GM19463 (cell line): ENCODE measurements around the gene PCDHGA2.
"Not testable (repeated sequence)": the region's sequence is repeated elsewhere in the genome, so short reads cannot be mapped to it uniquely, and the experiment has no call there.

Experiments used
- ATAC-seq: cut with Tn5 transposase; IDR thresholded peaks from one replicate; pipeline ENCODE4 v1.9.1; 2021; ENCODE audit warnings: mild to moderate bottlenecking, moderate library complexity; ENCODE audit not compliant: unreplicated experiment

The PCDHGA2 gene

GRCh38 chr5:141346017-141346416, 7.5 kb downstream of the PCDHGA2 start:
- not testable (repeated sequence) for ATAC-seq

GRCh38 chr5:141349917-141350619, 11.5 kb downstream of the PCDHGA2 start, which contains the start of gene PCDHGB1:
Gene PCDHGB1, plus strand, starts transcription at chr5:141350099. Its CDS starts 162 bp downstream, at chr5:141350261.
- peak; percentile 94 for ATAC-seq

- ATAC-seq: no peak
Observed at GRCh38 chr5:141351591-141351990, 13.0 kb downstream of the PCDHGA2 start.

- ATAC-seq: no peak
Observed at GRCh38 chr5:141354900-141355469, 16.4 kb downstream of the PCDHGA2 start, which contains the start of gene PCDHGA4. Gene PCDHGA4, plus strand, starts transcription at chr5:141355021. Its CDS starts 87 bp downstream, at chr5:141355108.

- ATAC-seq: no peak
Observed at GRCh38 chr5:141355641-141356040, 17.1 kb downstream of the PCDHGA2 start.

GRCh38 chr5:141356133-141356532, 17.6 kb downstream of the PCDHGA2 start:
- no peak for ATAC-seq

- ATAC-seq: no peak
Observed at GRCh38 chr5:141356950-141357349, 18.4 kb downstream of the PCDHGA2 start.

- no peak for ATAC-seq
Observed at GRCh38 chr5:141359790-141360426, 21.3 kb downstream of the PCDHGA2 start, which contains the start of gene PCDHGB2. Gene PCDHGB2, plus strand, starts transcription at chr5:141359994. Its CDS starts 142 bp downstream, at chr5:141360136.

GRCh38 chr5:141360685-141361084, 22.1 kb downstream of the PCDHGA2 start:
- ATAC-seq: no peak

- no peak for ATAC-seq
Observed at GRCh38 chr5:141362719-141363118, 24.2 kb downstream of the PCDHGA2 start.

- no peak for ATAC-seq
Observed at GRCh38 chr5:141363952-141364660, 25.5 kb downstream of the PCDHGA2 start, which contains the start of gene PCDHGA5. Gene PCDHGA5, plus strand, starts transcription at chr5:141364162. Its CDS starts 169 bp downstream, at chr5:141364331.

GRCh38 chr5:141366016-141366896, 27.7 kb downstream of the PCDHGA2 start:
- ATAC-seq: no peak

- ATAC-seq: peak; percentile 97
Observed at GRCh38 chr5:141369994-141370848, 31.7 kb downstream of the PCDHGA2 start, which contains the start of gene PCDHGB3. Gene PCDHGB3, plus strand, starts transcription at chr5:141370242. Its CDS starts 153 bp downstream, at chr5:141370395.

GRCh38 chr5:141371572-141372475, 33.3 kb downstream of the PCDHGA2 start:
- no peak for ATAC-seq

GRCh38 chr5:141373673-141374317, 35.2 kb downstream of the PCDHGA2 start, which contains the start of gene PCDHGA6:
Gene PCDHGA6, plus strand, starts transcription at chr5:141373891. Its CDS starts 193 bp downstream, at chr5:141374084.
- no peak for ATAC-seq

GRCh38 chr5:141374627-141375026, 36.1 kb downstream of the PCDHGA2 start:
- no peak for ATAC-seq

GRCh38 chr5:141375444-141376155, 37.0 kb downstream of the PCDHGA2 start:
- ATAC-seq: not testable (repeated sequence)
